H54 (cell line): ENCODE data around the gene LIN37.

Experiments
- DNase-seq: peaks from one replicate; pipeline ENCODE4 v3.0.0; 2011; ENCODE audit warnings: low spot score, mixed read lengths; ENCODE audit not compliant: insufficient read length
- FAIRE-seq: peaks from 3 replicates; lab custom pipeline; 2011; peaks lifted over from hg19 to GRCh38; lab: Jason Lieb, UNC
- POLR2A ChIP-seq: IDR thresholded peaks from 2 replicates; pipeline ENCODE4 v1.6.1; 2011; ENCODE audit warnings: low read depth, mild to moderate bottlenecking, low read length

The LIN37 gene

GRCh38 chr19:35734889-35735288 lies 13.5 kb upstream of the LIN37 start:
- FAIRE-seq (no peak), DNase-seq (no peak)
- TF ChIP-seq POLR2A: no peak

- no peak for FAIRE-seq
- TF ChIP-seq POLR2A: no peak
- no peak for DNase-seq
These were observed 11.2 kb upstream of the LIN37 start for GRCh38 chr19:35736913-35737886.

- no peak for FAIRE-seq
- no peak for DNase-seq
- TF ChIP-seq POLR2A: no peak
These were observed 10.1 kb upstream of the LIN37 start for GRCh38 chr19:35738021-35738886.

- TF ChIP-seq POLR2A: no peak
- FAIRE-seq (no peak), DNase-seq (no peak)
These were observed 9.5 kb upstream of the LIN37 start for GRCh38 chr19:35738887-35739229.

- FAIRE-seq: no peak
- no peak for DNase-seq
- no peak for TF ChIP-seq POLR2A
These were observed 8.9 kb upstream of the LIN37 start for GRCh38 chr19:35739275-35740107.

GRCh38 chr19:35740108-35740422 lies 8.3 kb upstream of the LIN37 start:
- DNase-seq (no peak), FAIRE-seq (no peak)
- TF ChIP-seq POLR2A: no peak

- peak; percentile 100 for DNase-seq
- peak; percentile 57 for FAIRE-seq
- peak; percentile 49 for TF ChIP-seq POLR2A
These were observed 7.8 kb upstream of the LIN37 start for GRCh38 chr19:35740423-35741202.

- FAIRE-seq: no peak
- TF ChIP-seq POLR2A: no peak
- DNase-seq: no peak
These were observed 7.2 kb upstream of the LIN37 start for GRCh38 chr19:35741203-35741515.

GRCh38 chr19:35742121-35742724 lies 6.2 kb upstream of the LIN37 start, which contains the start of gene IGFLR1:
Gene IGFLR1, minus strand, starts transcription at chr19:35742452. Its CDS starts 1,272 bp downstream, at chr19:35741180.
- FAIRE-seq: no peak
- TF ChIP-seq POLR2A: no peak
- no peak for DNase-seq

- no peak for FAIRE-seq
- no peak for DNase-seq
- no peak for TF ChIP-seq POLR2A
These were observed 4.5 kb upstream of the LIN37 start for GRCh38 chr19:35743640-35744429.

- FAIRE-seq (no peak), DNase-seq (peak; percentile 89)
- peak; percentile 89 for TF ChIP-seq POLR2A
These were observed 3.7 kb upstream of the LIN37 start for GRCh38 chr19:35744430-35745327.
